Measurements from ENCODE around the gene CD46. TPM values are rescaled to one million over a fixed set of nuclear protein-coding genes. Genes with fewer than 3 reads are reported as not detected.
"Not testable (repeated sequence)": the region's sequence is repeated elsewhere in the genome, so short reads cannot be mapped to it uniquely, and the experiment has no call there.

The CD46 gene
- total and polyA plus RNA-seq, 10 of the 15 experiments (the other 5 are each of a cell fraction or from before 2014, with no cell fraction given), result 61.1 to 198 (median 81.4) TPM

DNA sequence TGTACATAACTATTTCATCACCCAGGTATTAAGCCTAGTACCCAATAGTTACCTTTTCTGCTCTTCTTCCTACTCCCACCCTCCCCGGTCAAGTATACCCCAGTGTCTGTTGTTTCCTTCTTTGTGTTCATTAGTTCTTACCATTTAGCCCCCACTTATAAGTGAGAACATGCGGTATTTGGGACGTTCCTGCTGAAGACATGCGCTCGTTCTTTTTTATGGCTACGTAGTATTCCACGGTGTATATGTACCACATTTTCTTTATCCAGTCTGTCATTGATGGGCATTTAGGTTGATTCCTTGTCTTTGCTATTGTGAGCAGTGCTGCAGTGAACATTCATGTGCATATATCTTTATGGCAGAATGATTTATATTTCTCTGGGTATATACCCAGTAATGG, 25.6 kb downstream of the CD46 start:
- FAIRE-seq; H3K27me3 ChIP-seq (replicated peaks in 1 of 2; ENCODE audit: control insufficient read depth in 2 of 2, insufficient read depth in 2 of 2, low read length in 1 of 2); H3K9me3 ChIP-seq (replicated peaks; ENCODE audit: control insufficient read depth, insufficient read depth, low read length); H3K79me2 ChIP-seq (ENCODE audit: control insufficient read depth, insufficient read depth, low read length); DNase-seq (ENCODE audit: low read depth, low spot score); H3K4me1 ChIP-seq (ENCODE audit: control insufficient read depth, insufficient read depth, low read length); H3K4me3 ChIP-seq; H4K20me1 ChIP-seq (ENCODE audit: control insufficient read depth, insufficient read depth); H2AFZ ChIP-seq (ENCODE audit: control insufficient read depth, low read depth, low read length); intact Hi-C loops (cut with micrococcal nuclease; ENCODE audit: unreplicated experiment); H3K9ac ChIP-seq (ENCODE audit: control insufficient read depth, insufficient read depth, low read length); H3K27ac ChIP-seq (ENCODE audit: control insufficient read depth, insufficient read depth); BruUV-seq (replicated peaks); ATAC-seq; H3K4me2 ChIP-seq (ENCODE audit: control insufficient read depth, insufficient read depth); POLR2A ChIA-PET; in situ Hi-C loops (cut with MboI): not testable (repeated sequence)
- SMC1A ChIA-PET (ENCODE audit: uncharacterized antibody, unreplicated experiment), result interaction anchor here (0.7 to 1.1 kb wide), 2 partner anchors 9 to 84 kb away, joined by 3 read pairs; no protein-coding TSS in a partner anchor
- CTCF ChIA-PET, result interaction anchor here (1.4 kb wide), 1 partner anchor 9 kb away, joined by 4 read pairs; no protein-coding TSS in a partner anchor
- H3K36me3 ChIP-seq (ENCODE audit: control insufficient read depth in 2 of 2, insufficient read depth in 2 of 2, low read length in 1 of 2), result peaks cover 6 to 14% of the 10 kb centered on the region in 2 experiments; a peak in 3 of 4 replicates
- RAD21 ChIA-PET (ENCODE audit: unreplicated experiment), result interaction anchor here (0.9 to 1.8 kb wide), 2 partner anchors 9 to 20 kb away, joined by 3 to 5 read pairs; no protein-coding TSS in a partner anchor
- WGBS (ENCODE audit: insufficient coverage, insufficient replicate concordance, low lambda C conversion rate, missing lambda C conversion rate), result 98% methylated on average over 7 of the region's 7 CpGs

DNA sequence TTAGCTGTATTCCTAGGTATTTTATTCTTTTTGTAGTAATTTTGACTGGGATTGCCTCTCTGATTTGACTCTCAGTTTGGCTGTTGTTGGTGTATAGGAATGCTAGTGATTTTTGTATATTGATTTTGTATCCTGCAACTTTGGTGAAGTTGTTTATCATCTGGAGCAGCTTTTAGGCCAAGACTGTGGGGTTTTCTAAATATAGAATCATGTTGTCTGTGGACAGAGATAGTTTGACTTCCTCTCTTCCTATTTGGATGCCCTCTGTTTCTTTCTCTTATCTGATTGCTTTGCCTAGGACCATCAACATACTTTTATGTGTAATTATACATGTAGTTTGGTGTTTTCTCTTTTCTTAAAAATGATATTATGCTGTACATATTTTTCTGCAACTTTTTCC, 27.2 kb downstream of the CD46 start:
- no TSS peak for BruUV-seq (replicated peaks)
- peaks cover 5% of the 10 kb centered on the region; the same call in 2 of the 3 replicates for H3K9me3 ChIP-seq (replicated peaks; ENCODE audit: control insufficient read depth, insufficient read depth, low read length)
- no peak overlapping the region for H3K9ac ChIP-seq (ENCODE audit: control insufficient read depth, insufficient read depth, low read length)
- ChIA-PET SMC1A (ENCODE audit: uncharacterized antibody, unreplicated experiment) (interaction anchor here (1.3 kb wide), 1 partner anchor 10 kb away, joined by 4 read pairs; no protein-coding TSS in a partner anchor), RAD21 (ENCODE audit: unreplicated experiment) (no interaction called here), CTCF (interaction anchor here (1.4 kb wide), 1 partner anchor 10 kb away, joined by 4 read pairs; no protein-coding TSS in a partner anchor), POLR2A (no interaction called here)
- no peak overlapping the region for H3K27ac ChIP-seq (ENCODE audit: control insufficient read depth, insufficient read depth)
- H3K27me3 ChIP-seq (replicated peaks in 1 of 2; ENCODE audit: control insufficient read depth in 2 of 2, insufficient read depth in 2 of 2, low read length in 1 of 2), result no peaks in the 10 kb centered on the region
- H3K4me2 ChIP-seq (ENCODE audit: control insufficient read depth, insufficient read depth), result no peak overlapping the region
- DNase-seq (ENCODE audit: low read depth, low spot score) (no peak), ATAC-seq (no peak), FAIRE-seq (no peak)
- H2AFZ ChIP-seq (ENCODE audit: control insufficient read depth, low read depth, low read length), result no peak overlapping the region
- H3K79me2 ChIP-seq (ENCODE audit: control insufficient read depth, insufficient read depth, low read length), result no peaks in the 10 kb centered on the region
- no peak overlapping the region for H3K4me3 ChIP-seq
- no peaks in the 10 kb centered on the region for H3K4me1 ChIP-seq (ENCODE audit: control insufficient read depth, insufficient read depth, low read length)
- no peaks in the 10 kb centered on the region for H4K20me1 ChIP-seq (ENCODE audit: control insufficient read depth, insufficient read depth)
- intact Hi-C loops (cut with micrococcal nuclease; ENCODE audit: unreplicated experiment), result no loop called here
- H3K36me3 ChIP-seq (ENCODE audit: control insufficient read depth in 2 of 2, insufficient read depth in 2 of 2, low read length in 1 of 2), result peaks cover 6 to 16% of the 10 kb centered on the region in 2 experiments; a peak in 3 of 4 replicates
- in situ Hi-C loops (cut with MboI), result no loop called here
- no peak for TF ChIP-seq ELK1 (IDR thresholded peaks at IDR 0.05; ENCODE audit: low read depth, low read length)
- no peak for TF ChIP-seq TCF7 (IDR thresholded peaks at IDR 0.05; ENCODE audit: borderline replicate concordance)
- TF ChIP-seq HSF1 (IDR thresholded peaks at IDR 0.05; ENCODE audit: low read depth, low read length), result no peak
- TF ChIP-seq TBL1XR1 (IDR thresholded peaks at IDR 0.05; ENCODE audit: low read depth, low read length), result no peak
- no peak for TF ChIP-seq KDM1A (IDR thresholded peaks at IDR 0.05; ENCODE audit: borderline replicate concordance)
- TF ChIP-seq, protein P1, sequence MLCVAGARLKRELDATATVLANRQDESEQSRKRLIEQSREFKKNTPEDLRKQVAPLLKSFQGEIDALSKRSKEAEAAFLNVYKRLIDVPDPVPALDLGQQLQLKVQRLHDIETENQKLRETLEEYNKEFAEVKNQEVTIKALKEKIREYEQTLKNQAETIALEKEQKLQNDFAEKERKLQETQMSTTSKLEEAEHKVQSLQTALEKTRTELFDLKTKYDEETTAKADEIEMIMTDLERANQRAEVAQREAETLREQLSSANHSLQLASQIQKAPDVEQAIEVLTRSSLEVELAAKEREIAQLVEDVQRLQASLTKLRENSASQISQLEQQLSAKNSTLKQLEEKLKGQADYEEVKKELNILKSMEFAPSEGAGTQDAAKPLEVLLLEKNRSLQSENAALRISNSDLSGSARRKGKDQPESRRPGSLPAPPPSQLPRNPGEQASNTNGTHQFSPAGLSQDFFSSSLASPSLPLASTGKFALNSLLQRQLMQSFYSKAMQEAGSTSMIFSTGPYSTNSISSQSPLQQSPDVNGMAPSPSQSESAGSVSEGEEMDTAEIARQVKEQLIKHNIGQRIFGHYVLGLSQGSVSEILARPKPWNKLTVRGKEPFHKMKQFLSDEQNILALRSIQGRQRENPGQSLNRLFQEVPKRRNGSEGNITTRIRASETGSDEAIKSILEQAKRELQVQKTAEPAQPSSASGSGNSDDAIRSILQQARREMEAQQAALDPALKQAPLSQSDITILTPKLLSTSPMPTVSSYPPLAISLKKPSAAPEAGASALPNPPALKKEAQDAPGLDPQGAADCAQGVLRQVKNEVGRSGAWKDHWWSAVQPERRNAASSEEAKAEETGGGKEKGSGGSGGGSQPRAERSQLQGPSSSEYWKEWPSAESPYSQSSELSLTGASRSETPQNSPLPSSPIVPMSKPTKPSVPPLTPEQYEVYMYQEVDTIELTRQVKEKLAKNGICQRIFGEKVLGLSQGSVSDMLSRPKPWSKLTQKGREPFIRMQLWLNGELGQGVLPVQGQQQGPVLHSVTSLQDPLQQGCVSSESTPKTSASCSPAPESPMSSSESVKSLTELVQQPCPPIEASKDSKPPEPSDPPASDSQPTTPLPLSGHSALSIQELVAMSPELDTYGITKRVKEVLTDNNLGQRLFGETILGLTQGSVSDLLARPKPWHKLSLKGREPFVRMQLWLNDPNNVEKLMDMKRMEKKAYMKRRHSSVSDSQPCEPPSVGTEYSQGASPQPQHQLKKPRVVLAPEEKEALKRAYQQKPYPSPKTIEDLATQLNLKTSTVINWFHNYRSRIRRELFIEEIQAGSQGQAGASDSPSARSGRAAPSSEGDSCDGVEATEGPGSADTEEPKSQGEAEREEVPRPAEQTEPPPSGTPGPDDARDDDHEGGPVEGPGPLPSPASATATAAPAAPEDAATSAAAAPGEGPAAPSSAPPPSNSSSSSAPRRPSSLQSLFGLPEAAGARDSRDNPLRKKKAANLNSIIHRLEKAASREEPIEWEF (IDR thresholded peaks at IDR 0.05; ENCODE audit: insufficient replicate concordance, low read depth, low read length), result no peak
- no peak for TF ChIP-seq BRCA1 (IDR thresholded peaks at IDR 0.05; ENCODE audit: low read depth, low read length)
- TF ChIP-seq CHD1 (IDR thresholded peaks at IDR 0.05; ENCODE audit: low read depth, low read length), result no peak
- no peak for TF ChIP-seq JUND (IDR thresholded peaks at IDR 0.05; ENCODE audit: low read depth, low read length)
